Ovary (tissue), 9 donors: ENCODE measurements around the gene AMPH. TPM values are rescaled to one million over a fixed set of nuclear protein-coding genes. Genes with fewer than 3 reads are reported as not detected.

ENCODE experiments used
- DNase-seq, 5 donors: peaks; one replicate each; pipeline ENCODE4 v3.0.0-alpha.2; 2019 to 2020
- H3K27ac ChIP-seq, 2 donors: fragments of 200-600 bp; one replicate each; pipeline versions ENCODE4 v1.5.1 to v1.8.0; 2019 to 2022
- H3K27me3 ChIP-seq: fragments of 200-600 bp; one replicate; pipeline ENCODE4 v1.8.0; 2022
- H3K36me3 ChIP-seq: fragments of 200-600 bp; sonication (generic); one replicate; pipeline ENCODE4 v1.5.1; 2019
- H3K4me1 ChIP-seq: one replicate; pipeline ENCODE4 v1.8.1; 2013; ENCODE audit warnings: mild to moderate bottlenecking, moderate library complexity; ENCODE audit not compliant: insufficient read depth
- H3K4me3 ChIP-seq: fragments of 200-600 bp; sonication (generic); one replicate; pipeline ENCODE4 v1.5.1; 2017
- H3K9me3 ChIP-seq, 2 donors: fragments of 200-600 bp in 1 of 2; sonication (generic) in 1 of 2; one replicate each; pipeline versions ENCODE4 v1.5.1 to v1.8.1; 2013 to 2019; ENCODE audit warnings: mild to moderate bottlenecking in 1 of 2, moderate library complexity in 1 of 2
- EP300 ChIP-seq: sonication (generic); formaldehyde crosslinking; IDR thresholded peaks from one replicate; pipeline ENCODE4 v1.6.1; 2017; ENCODE audit warnings: antibody characterized with exemption
- POLR2A ChIP-seq: fragments of 450-650 bp; IDR thresholded peaks from one replicate; pipeline ENCODE4 v1.6.1; 2017; ENCODE audit warnings: antibody characterized with exemption, mild to moderate bottlenecking, moderate library complexity
- WGBS, 3 donors: extraction: QIAGEN DNeasy Blood & Tissue Kit in 1 of 3; methylation state at CpG; one replicate each; pipeline versions ENCODE4 v1.1.5 to v1.1.7; 2013 to 2017; 5-methylcytosine and 5-hydroxymethylcytosine counted together
- intact Hi-C, 4 donors: fragments of 100-400 bp; cut with DNase I; formaldehyde crosslinking; loops; one replicate each; pipeline versions ENCODE4 v1.11.0 to v1.15.1; 2022 to 2023
- polyA plus RNA-seq, 2 donors: library from polyadenylated mRNA; stranded (reverse); fragments of 200-250 nt in 1 of 2; fragments of 350-450 nt in 1 of 2; fragmentation: Illumina TruSeq in 1 of 2; extraction: RNeasy Lipid Tissue Mini Kit (QIAGEN cat#74804) in 1 of 2; gene quantifications; one replicate each; pipeline ENCODE4 v1.2.3, GENCODE V29; 2013 to 2014
- total RNA-seq, 7 donors: library from RNA; depleted of rRNA in 2 of 7; stranded (reverse); fragments of >200 nt in 2 of 7; fragmentation: NEBNext Ultra II Directional in 3 of 7; extraction: Animal tissue kit (Norgen Biotek cat#: 25700) in 3 of 7; gene quantifications; one replicate each; pipeline versions ENCODE4 v1.1.0 to v1.2.4, GENCODE V29; 2016 to 2023
- TF ChIP-seq, protein P1 (sequence below), 3 donors: fragments of 450-650 bp in 2 of 3; fragments of 200-600 bp in 1 of 3; IDR thresholded peaks; one replicate each; pipeline versions ENCODE4 v1.5.1 to v1.8.0; 2016 to 2022; ENCODE audit warnings: antibody characterized with exemption in 3 of 3, mild to moderate bottlenecking in 1 of 3
- donor health status: DM: no; HTN: no; CAD: no; lungs with moderate emphysema.
- donor health status: DM: no; HTN: no; CAD: no.
- donor health status: Bipolar disorder and iron deficiency.
- donor health status: DM: yes; HTN: yes; CAD: no.
- donor health status: DM: no; HTN: no; CAD: no.
- donor health status: DM: yes; HTN: yes; CAD: no.

AMPH gene
- total and polyA plus RNA-seq, 9 donors, result 0.10 to 4.6 (median 0.83) TPM

DNA sequence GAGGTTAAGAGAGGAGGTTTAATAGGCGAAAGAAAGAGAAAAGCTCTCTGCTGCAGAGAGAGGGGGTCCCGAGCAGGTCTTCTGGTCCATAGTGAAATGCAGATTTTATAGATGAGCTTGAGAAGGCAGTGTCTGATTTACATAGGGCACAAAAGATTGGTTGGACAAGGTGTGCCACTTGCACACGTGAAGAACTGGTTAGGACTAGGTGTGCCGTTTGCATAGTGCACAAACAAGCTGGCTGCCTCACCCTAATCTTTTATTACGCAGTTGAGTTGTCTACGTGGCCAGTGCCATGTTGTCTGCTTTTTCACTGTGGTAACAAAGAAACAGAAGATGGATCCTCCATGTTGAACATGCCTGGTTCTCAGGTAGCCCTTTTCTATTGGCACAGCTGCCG is 82.6 kb downstream of the AMPH start:
- DNase-seq, result no peak
- intact Hi-C loops, result no loop called here

DNA sequence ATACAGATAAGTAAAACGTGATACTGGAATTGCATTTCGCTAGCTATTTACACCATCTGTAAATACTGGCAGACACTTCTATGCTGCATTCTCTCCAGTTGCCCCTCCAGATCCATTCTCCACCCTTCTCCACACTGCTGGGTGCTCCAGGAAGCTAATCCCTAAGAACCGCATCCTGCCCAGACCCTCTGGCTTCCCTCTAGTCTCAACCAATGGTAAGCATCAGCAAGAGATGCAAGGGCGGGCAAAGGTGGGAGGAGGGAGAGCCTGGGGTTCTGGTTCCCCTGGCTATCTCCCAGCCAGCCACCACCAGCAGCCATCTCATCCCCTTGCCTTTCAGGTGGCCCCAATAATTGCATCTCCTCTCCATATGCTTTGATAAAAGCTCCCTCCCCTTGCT is 84.4 kb downstream of the AMPH start:
- Histone ChIP-seq H3K27me3 (no peaks in the 10 kb centered on the region), H3K36me3 (no peaks in the 10 kb centered on the region), H3K4me1 (peaks cover 2% of the 10 kb centered on the region), H3K9me3 (no peaks in the 10 kb centered on the region), H3K27ac (no peak overlapping the region), H3K4me3 (no peak overlapping the region)
- intact Hi-C loops, result no loop called here
- TF ChIP-seq, protein P1, sequence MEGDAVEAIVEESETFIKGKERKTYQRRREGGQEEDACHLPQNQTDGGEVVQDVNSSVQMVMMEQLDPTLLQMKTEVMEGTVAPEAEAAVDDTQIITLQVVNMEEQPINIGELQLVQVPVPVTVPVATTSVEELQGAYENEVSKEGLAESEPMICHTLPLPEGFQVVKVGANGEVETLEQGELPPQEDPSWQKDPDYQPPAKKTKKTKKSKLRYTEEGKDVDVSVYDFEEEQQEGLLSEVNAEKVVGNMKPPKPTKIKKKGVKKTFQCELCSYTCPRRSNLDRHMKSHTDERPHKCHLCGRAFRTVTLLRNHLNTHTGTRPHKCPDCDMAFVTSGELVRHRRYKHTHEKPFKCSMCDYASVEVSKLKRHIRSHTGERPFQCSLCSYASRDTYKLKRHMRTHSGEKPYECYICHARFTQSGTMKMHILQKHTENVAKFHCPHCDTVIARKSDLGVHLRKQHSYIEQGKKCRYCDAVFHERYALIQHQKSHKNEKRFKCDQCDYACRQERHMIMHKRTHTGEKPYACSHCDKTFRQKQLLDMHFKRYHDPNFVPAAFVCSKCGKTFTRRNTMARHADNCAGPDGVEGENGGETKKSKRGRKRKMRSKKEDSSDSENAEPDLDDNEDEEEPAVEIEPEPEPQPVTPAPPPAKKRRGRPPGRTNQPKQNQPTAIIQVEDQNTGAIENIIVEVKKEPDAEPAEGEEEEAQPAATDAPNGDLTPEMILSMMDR (IDR thresholded peaks at IDR 0.05), result no peak
- TF ChIP-seq EP300 (no peak), POLR2A (no peak)
- no peak for DNase-seq
- WGBS, 3 donors, result 60 to 76% (median 75%) methylated on average over 4 of the region's 4 CpGs

More for the DNA sequence above, 82.6 kb downstream of the AMPH start:
- H3K4me3 ChIP-seq, result no peak overlapping the region
- WGBS, 3 donors, result 92 to 93% (median 92%) methylated on average over 7 of the region's 7 CpGs
- peaks cover 2% of the 10 kb centered on the region for H3K4me1 ChIP-seq
- no peaks in the 10 kb centered on the region for H3K36me3 ChIP-seq
- H3K27ac ChIP-seq, result no peak overlapping the region
- no peaks in the 10 kb centered on the region for H3K9me3 ChIP-seq
- H3K27me3 ChIP-seq, result no peaks in the 10 kb centered on the region
- TF ChIP-seq POLR2A (no peak), EP300 (no peak)
- TF ChIP-seq, protein P1 (IDR thresholded peaks at IDR 0.05), result no peak

DNA sequence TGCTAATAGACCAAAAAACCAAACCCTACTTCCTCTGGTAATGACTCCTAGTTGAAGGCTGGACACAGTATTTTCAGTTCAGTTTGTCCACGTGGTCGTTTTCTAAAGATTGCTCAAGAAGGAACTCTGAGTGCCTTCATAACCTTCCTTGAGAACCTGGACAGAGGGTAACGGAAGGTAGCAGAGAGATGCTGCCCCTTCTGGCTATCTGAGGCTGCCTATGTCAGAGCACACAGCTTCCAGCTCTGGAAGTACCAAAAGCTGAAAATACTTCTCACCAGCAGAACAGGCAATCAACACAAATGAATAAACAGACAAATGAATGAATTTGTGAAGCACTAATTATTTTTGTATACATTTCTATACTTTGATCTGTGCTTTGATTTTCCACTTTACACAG is 85.2 kb downstream of the AMPH start:
- Histone ChIP-seq H3K27me3 (no peaks in the 10 kb centered on the region), H3K9me3 (peaks cover 0 to 4% of the 10 kb centered on the region in 2 donors), H3K36me3 (no peaks in the 10 kb centered on the region), H3K27ac (no peak overlapping the region), H3K4me1 (no peaks in the 10 kb centered on the region), H3K4me3 (no peak overlapping the region)
- intact Hi-C loops, result no loop called here
- 68 to 70% (median 69%) methylated on average over 3 of the region's 3 CpGs for WGBS, 3 donors
- DNase-seq, result no peak
- TF ChIP-seq POLR2A (no peak), EP300 (no peak)
- TF ChIP-seq, protein P1 (IDR thresholded peaks at IDR 0.05), result no peak

DNA sequence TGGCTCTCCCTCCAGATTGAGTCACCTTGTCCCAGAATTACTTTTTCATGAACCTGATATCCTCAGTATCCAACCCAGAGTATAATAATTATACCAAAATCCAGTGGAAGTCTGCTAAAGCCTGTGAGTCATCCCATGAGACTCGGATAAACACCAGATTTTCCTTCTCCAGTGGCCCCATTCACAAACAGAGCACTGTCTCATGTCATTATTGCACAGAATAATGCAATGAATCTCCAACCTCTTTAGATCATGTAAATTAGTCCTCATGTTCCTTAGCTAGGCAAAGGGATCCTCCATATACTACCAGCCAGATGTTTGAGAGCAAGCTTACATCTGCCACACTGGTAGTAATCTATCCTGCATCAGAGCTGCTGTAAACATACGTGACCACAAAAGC is 89.0 kb downstream of the AMPH start:
- Histone ChIP-seq H3K27me3 (no peaks in the 10 kb centered on the region), H3K4me1 (no peaks in the 10 kb centered on the region), H3K9me3 (peaks cover 0 to 4% of the 10 kb centered on the region in 2 donors), H3K27ac (no peak overlapping the region), H3K36me3 (no peaks in the 10 kb centered on the region), H3K4me3 (no peak overlapping the region)
- TF ChIP-seq EP300, result no peak
- TF ChIP-seq POLR2A, result no peak
- TF ChIP-seq, protein P1 (IDR thresholded peaks at IDR 0.05), result no peak
- 71 to 72% (median 72%) methylated on average over 2 of the region's 2 CpGs for WGBS, 3 donors
- intact Hi-C loops, result no loop called here
- no peak for DNase-seq
